GM21825 (cell line): ENCODE data around the gene ZDHHC7.

ENCODE experiments used
- ATAC-seq: cut with Tn5 transposase; IDR thresholded peaks from one replicate; pipeline ENCODE4 v1.9.1; 2021; ENCODE audit warnings: mild to moderate bottlenecking, moderate library complexity; ENCODE audit not compliant: unreplicated experiment

ZDHHC7 gene

DNA sequence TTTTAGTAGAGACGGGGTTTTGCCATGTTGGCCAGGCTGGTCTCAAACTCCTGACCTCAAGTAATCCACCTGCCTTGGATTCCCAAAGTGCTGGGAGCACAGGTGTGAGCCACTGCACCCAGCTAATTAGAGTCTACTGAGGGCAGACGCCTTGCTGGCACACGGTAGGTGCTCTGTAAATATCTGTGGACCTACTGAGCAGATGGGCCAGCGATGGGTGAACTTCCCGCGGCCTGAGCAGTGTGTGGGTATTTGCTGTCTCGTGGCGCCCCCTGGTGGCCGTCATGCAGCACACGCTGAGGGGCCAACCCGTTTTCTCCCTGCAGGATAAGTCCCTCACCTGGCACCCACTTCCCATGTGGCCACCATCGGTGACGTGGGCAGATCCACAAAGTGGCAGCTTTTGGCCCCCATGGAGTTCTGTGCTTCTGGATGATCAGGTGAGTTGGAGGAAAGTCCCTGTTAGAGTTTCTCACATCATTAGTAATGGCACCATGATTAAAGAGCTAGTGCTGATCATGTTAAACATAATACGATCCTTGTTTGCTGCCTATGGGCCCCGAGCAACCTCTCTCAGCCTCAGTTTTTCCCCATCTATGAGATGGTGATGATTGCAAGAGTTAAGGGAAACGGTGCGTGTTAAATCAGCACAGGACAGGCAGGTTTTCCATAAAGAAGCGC lies 40.7 kb downstream of the ZDHHC7 start:
- ATAC-seq, result peak; percentile 68

DNA sequence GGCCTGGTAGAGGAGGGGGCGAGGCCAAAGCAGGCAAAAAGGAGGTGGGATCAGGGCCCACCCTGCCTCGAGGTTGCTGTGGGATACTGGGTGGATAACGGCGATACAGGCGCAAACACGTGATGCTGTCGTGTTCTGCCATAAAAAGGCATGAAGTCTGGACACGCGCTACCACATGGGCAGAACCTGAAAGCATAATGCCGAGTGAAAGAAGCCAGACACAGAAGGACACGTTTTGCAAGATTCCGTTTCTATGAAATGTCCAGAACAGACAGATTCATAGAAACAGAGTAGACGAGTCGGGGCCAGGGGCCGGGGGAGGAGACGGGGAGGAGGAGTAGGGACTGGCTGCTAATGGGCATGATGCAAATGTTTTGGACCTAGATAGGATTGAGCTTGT lies 43.5 kb downstream of the ZDHHC7 start:
- no peak for ATAC-seq

- ATAC-seq, result no peak
These were observed 45.6 kb downstream of the ZDHHC7 start for GRCh38 chr16:84965428-84966415.

DNA sequence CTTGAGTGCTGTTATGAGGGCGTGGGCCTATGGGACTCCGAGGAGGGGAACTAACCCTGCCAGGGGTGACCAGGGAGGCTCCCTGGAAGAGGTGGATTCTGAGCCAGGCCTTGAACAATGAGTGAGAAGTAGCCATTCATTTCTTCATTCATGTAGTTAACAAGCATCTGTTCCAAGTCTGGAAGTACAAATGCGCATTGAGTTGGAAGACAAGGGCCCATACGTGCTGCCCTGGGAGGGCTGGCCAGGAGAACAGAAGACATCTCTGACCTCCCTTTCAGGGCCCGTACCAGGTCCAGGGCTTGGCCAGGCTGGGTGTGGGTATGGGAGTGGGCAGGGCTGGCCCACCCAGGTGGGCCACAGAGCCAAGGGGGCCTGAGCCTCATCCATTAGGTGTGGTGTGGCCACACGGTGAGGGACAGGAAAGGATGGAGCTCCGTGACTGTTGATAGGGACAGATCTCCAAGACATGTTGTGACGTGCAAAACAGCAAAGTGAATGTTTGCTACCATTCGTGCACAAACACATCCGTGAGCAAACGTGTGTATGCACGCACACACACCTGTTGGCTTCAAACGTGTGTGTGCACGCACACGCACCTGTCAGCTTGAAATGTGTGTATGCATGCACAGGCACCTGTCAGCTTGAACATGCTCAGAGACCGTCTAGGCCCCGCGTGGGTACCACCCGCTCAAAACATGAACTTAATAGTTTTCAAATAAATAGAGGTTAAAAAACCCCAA lies 46.8 kb downstream of the ZDHHC7 start:
- ATAC-seq, result no peak

GRCh38 chr16:84963066-84963465 lies 48.3 kb downstream of the ZDHHC7 start:
- ATAC-seq, result no peak

DNA sequence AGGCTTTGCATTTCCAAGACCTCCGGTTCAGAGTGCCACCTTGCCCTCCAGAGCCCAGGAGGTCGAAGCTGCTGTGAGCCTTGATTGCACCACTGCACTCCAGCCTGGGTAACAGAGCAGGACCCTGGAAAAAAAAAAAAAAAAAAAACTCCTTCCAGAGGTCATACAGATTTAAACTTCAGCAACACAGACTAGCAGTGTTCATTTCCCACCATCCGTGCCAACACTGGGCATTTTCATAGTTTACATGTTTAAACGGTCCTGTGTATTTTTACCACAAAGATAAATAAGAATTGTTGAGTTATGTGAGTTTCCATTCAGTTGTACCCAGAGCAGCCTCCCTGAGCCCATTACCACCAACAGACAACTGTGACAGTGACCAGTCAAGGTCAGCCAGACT lies 50.4 kb downstream of the ZDHHC7 start:
- no peak for ATAC-seq

GRCh38 chr16:84959784-84960417 lies 51.4 kb downstream of the ZDHHC7 start:
- ATAC-seq, result no peak

GRCh38 chr16:84959045-84959576 lies 52.2 kb downstream of the ZDHHC7 start:
- ATAC-seq, result no peak

GRCh38 chr16:84957792-84958191 lies 53.5 kb downstream of the ZDHHC7 start:
- no peak for ATAC-seq

DNA sequence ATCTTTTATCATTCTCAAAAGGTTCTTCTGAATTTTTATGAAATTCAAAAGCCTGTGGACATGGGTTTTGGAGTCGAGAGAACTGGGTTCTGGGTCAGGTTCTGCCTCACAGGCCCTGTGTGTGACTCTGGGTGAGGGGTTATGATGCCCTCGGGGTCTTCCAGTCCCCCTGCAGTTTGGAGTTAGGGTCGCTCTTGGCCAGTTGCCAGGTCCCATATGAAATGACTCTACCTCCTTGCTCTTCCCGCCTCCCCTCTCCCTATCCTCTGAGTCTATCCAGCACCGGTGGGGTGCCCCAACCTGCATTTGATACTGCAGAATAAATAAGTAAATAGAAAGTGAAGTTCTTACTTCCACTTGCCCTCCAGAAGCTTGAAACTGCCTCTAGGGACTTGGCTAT lies 54.1 kb downstream of the ZDHHC7 start:
- ATAC-seq, result no peak

GRCh38 chr16:84955427-84955826 lies 55.9 kb downstream of the ZDHHC7 start:
- no peak for ATAC-seq

- ATAC-seq, result no peak
These were observed 58.1 kb downstream of the ZDHHC7 start for GRCh38 chr16:84953190-84953746.

GRCh38 chr16:84952335-84953189 lies 58.8 kb downstream of the ZDHHC7 start:
- ATAC-seq, result no peak

GRCh38 chr16:84950906-84951305 lies 60.4 kb downstream of the ZDHHC7 start:
- ATAC-seq, result no peak

DNA sequence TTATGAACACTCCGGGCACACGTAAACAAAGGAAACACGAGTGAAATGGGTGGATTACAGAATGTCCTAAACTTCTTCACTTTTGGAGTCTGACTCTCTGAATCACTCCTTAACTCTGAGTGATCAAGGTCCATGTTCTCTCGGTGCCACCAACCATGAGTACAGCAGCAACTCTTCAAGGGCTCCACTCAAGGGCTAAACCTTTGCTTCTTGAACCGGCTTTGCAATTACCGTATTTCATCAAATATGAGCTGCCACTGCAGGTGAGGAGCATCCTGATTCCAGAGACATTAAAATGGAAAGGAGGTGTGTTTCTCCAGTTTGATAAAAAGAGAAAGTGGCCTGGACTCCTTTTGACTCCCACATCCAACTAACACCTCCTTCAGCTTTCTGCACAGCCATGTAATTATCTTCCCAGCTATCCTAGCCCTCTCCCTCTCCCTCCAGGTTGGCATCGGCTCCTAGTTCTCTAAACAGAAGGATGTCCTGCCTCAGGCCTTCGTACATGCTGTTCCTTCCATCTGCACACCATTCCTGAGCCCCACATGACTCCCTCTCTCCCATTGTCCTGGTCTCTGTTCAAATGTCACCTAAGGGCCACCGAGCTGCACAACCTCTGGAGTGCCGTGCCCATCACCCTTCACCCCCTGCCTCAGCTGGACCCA lies 61.4 kb downstream of the ZDHHC7 start:
- ATAC-seq, result no peak

- no peak for ATAC-seq
These were observed 62.3 kb downstream of the ZDHHC7 start for GRCh38 chr16:84948851-84949610.

DNA sequence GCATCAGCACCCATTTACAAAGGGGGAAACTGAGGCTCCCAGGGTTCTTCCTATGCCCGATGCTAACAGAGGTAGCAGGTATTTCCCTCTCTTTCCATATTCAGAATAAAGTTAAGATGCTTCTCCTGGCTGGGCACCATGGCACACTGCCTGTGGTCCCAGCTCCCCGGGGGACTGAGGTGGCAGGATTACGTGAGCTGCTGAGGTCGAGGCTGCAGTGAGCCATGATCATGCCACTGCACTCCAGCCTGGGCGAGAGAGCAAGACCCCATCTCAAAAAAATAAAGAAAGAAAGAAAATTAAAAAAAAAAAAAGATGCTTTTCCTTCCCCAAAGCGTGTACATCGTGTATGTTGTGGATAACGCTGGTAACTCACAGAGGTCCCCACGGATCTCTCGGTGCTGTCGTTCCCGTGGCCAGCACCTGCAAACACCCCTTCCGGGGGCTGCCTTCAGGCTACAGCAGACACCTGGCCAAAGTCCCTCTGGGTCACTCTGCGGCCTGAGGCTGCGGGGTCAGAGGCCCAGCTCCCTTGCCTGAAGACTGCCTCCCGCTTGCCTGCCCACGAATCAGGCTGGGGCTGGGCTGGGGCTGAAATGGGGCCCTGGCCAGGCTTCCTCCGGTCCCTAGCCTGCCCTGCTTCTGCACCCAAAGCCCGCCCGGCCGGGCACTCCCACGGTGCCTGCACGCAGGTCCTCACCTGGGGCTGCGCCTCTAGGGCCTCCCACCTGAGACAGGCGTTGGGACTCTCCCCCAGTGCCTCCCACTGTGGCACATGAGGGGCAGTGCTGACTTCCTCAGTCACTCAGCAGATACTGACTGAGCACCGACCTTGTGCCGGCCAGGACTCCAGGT lies 63.1 kb downstream of the ZDHHC7 start:
- no peak for ATAC-seq
